ENCODE measurements around the gene GRIN2C. TPM values are rescaled to one million over a fixed set of nuclear protein-coding genes. Genes with fewer than 3 reads are reported as not detected.
A peak's percentile ranks its signal among the peaks of the same experiment; 100 is the strongest.

The GRIN2C gene
- total RNA-seq, 1 donor from 2014 or later, result 0.57 TPM

DNA sequence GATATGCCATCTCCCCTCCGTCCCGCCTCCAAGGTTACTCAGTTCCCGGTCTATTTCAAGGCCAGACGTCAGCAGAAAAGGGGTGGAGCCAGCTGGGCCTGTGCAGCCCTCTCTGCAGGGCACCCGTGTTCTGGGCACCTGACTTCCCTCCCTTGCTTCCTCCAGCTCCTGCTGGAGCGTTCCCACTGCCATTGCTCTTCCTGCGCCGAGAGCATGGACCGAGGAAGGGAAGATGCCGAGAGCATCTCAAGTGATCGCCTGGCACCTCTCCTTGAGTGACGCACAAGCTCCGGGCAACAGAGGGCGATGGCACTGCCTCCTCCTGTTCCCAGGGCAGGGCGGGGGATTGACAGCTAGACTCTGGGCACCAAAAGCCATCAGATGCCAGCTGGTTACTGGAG, 54.1 kb downstream of the GRIN2C start:
- Mint-ChIP-seq H3K4me1 (ENCODE audit: low read depth) (no peaks in the 10 kb centered on the region), H3K9me3 (ENCODE audit: low read depth) (no peaks in the 10 kb centered on the region), H3K27me3 (no peaks in the 10 kb centered on the region), H3K36me3 (ENCODE audit: insufficient read depth) (peaks cover 2% of the 10 kb centered on the region), H3K27ac (no peak overlapping the region), H3K4me3 (ENCODE audit: low read depth) (no peak overlapping the region)
- TF ChIP-seq, protein P1, sequence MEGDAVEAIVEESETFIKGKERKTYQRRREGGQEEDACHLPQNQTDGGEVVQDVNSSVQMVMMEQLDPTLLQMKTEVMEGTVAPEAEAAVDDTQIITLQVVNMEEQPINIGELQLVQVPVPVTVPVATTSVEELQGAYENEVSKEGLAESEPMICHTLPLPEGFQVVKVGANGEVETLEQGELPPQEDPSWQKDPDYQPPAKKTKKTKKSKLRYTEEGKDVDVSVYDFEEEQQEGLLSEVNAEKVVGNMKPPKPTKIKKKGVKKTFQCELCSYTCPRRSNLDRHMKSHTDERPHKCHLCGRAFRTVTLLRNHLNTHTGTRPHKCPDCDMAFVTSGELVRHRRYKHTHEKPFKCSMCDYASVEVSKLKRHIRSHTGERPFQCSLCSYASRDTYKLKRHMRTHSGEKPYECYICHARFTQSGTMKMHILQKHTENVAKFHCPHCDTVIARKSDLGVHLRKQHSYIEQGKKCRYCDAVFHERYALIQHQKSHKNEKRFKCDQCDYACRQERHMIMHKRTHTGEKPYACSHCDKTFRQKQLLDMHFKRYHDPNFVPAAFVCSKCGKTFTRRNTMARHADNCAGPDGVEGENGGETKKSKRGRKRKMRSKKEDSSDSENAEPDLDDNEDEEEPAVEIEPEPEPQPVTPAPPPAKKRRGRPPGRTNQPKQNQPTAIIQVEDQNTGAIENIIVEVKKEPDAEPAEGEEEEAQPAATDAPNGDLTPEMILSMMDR (IDR thresholded peaks at IDR 0.05; ENCODE audit: unreplicated experiment), result no peak
- DNase-seq (ENCODE audit: low spot score, unreplicated experiment), result no peak

DNA sequence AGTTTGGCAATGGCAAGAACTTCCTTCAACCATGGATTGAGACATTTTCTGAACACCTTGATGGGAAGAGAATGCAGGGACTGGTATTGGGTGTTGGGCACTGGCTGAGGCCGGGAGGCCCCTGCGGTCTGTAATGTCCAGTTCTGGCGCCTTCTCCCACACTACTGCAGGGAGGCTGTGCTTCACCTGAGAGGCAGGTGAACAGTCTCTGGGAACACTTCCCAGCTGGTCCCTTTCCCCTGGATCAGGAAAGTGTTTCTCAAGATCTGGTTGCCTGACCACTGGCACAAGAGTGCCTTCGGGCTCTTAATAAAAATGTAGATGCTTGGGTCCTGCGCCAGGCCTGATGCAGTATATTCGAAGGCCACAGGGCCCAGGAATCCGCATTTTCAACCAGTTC, 55.0 kb downstream of the GRIN2C start:
- Mint-ChIP-seq H3K4me1 (ENCODE audit: low read depth) (no peaks in the 10 kb centered on the region), H3K9me3 (ENCODE audit: low read depth) (no peaks in the 10 kb centered on the region), H3K27me3 (no peaks in the 10 kb centered on the region), H3K4me3 (ENCODE audit: low read depth) (no peak overlapping the region), H3K27ac (no peak overlapping the region), H3K36me3 (ENCODE audit: insufficient read depth) (peaks cover 5% of the 10 kb centered on the region)
- DNase-seq (ENCODE audit: low spot score, unreplicated experiment), result no peak
- TF ChIP-seq, protein P1 (IDR thresholded peaks at IDR 0.05; ENCODE audit: unreplicated experiment), result no peak

DNA sequence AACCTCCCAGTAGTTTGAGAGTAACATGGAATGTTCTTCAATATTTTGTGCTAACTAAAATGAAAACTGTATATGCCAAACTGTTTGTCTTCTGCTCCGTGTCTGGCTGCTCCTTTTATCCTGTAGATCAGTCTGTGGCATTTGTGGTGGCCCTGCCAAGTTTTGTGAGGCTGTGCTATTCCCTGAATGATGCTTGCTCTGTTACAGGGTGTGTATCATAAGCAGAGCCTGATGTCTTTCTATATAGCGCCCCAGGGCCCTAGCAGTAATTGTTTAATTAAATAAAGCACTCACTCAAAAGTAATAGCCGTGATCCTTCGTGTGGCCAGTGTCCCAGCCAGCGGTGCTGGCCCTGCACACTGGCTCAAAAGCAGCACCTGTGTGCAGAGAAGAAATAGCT, 55.7 kb downstream of the GRIN2C start:
- Mint-ChIP-seq H3K4me3 (ENCODE audit: low read depth) (no peak overlapping the region), H3K9me3 (ENCODE audit: low read depth) (no peaks in the 10 kb centered on the region), H3K27me3 (no peaks in the 10 kb centered on the region), H3K27ac (no peak overlapping the region), H3K36me3 (ENCODE audit: insufficient read depth) (peaks cover 5% of the 10 kb centered on the region), H3K4me1 (ENCODE audit: low read depth) (no peaks in the 10 kb centered on the region)
- DNase-seq (ENCODE audit: low spot score, unreplicated experiment), result no peak
- TF ChIP-seq, protein P1 (IDR thresholded peaks at IDR 0.05; ENCODE audit: unreplicated experiment), result no peak

DNA sequence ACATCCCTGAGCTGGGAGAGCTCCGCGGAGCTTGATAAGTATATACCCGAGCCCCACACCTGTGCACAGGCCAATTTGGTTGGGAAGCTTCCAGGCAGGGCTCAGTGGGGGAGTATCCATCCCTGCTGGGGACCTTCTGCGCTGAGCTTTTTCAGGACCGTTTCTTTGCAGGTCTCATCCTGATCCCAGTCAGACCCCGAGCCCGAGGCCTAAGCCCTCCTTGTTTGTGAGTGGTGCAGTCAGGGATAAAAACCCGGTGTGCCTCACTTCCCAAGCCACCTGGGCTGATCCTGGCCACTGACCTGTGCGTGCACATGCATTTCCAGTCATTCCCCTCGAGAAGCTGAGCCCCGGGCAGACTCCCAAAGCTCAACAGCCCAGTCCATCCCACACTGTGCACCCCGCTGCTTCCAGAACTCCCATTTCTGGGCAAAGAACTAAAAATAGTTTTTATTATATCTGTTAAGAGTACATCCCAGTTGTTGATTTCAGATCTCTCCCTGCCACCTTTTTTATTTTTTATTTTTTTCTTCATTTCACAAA, 56.2 kb downstream of the GRIN2C start:
- TF ChIP-seq, protein P1 (IDR thresholded peaks at IDR 0.05; ENCODE audit: unreplicated experiment), result no peak
- Mint-ChIP-seq H3K27ac (no peak overlapping the region), H3K4me3 (ENCODE audit: low read depth) (no peak overlapping the region), H3K27me3 (no peaks in the 10 kb centered on the region), H3K4me1 (ENCODE audit: low read depth) (no peaks in the 10 kb centered on the region), H3K9me3 (ENCODE audit: low read depth) (no peaks in the 10 kb centered on the region), H3K36me3 (ENCODE audit: insufficient read depth) (peaks cover 6% of the 10 kb centered on the region)
- DNase-seq (ENCODE audit: low spot score, unreplicated experiment), result no peak

DNA sequence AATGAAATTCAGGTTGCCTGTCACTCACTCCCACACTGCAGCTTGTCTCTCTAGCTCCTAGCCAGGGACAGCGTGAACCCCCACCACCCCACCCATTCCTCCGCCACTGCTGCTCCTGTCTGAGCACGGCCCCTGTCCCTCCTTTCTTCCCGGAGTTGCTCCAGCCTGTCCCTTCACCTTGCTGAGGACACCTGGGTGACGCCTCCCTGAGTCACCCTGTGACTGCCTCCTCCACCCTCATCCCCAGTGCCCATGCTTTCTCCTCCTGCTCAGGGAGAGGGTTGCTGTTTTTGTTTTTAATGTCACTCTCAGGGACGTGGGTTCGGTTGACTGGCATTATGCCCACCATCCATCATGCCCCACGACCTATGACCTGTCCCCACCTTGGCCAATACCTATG, 57.8 kb downstream of the GRIN2C start:
- Mint-ChIP-seq H3K36me3 (ENCODE audit: insufficient read depth) (peaks cover 6% of the 10 kb centered on the region), H3K4me3 (ENCODE audit: low read depth) (no peak overlapping the region), H3K4me1 (ENCODE audit: low read depth) (no peaks in the 10 kb centered on the region), H3K27ac (peak overlapping the region; percentile 59), H3K27me3 (no peaks in the 10 kb centered on the region), H3K9me3 (ENCODE audit: low read depth) (no peaks in the 10 kb centered on the region)
- TF ChIP-seq, protein P1 (IDR thresholded peaks at IDR 0.05; ENCODE audit: unreplicated experiment), result no peak
- no peak for DNase-seq (ENCODE audit: low spot score, unreplicated experiment)

Measured in progenitor cell of endocrine pancreas (in vitro differentiated cells).